Renal cortical epithelial cell (primary cell): ENCODE measurements around the gene NECAB3. TPM values are rescaled to one million over a fixed set of nuclear protein-coding genes. Genes with fewer than 3 reads are reported as not detected.

Experiments
- DNase-seq: peaks from one replicate; pipeline ENCODE4 v3.0.0-alpha.2; 2011; ENCODE audit warnings: low read depth
- total RNA-seq: library from RNA; depleted of rRNA; stranded (reverse); fragments of >200 nt; gene quantifications from 2 replicates; pipeline ENCODE4 v1.2.3, GENCODE V29; 2014

NECAB3 gene
- total RNA-seq, 1 donor from 2014 or later, result 29.8 TPM

GRCh38 chr20:33697129-33697528 is 22.9 kb upstream of the NECAB3 start:
- no peak for DNase-seq

GRCh38 chr20:33696448-33696847 is 22.2 kb upstream of the NECAB3 start:
- no peak for DNase-seq

GRCh38 chr20:33694639-33695012 is 20.4 kb upstream of the NECAB3 start:
- no peak for DNase-seq

- DNase-seq, result no peak
Observed at GRCh38 chr20:33693741-33694638, 19.8 kb upstream of the NECAB3 start.

GRCh38 chr20:33693289-33693688 is 19.1 kb upstream of the NECAB3 start:
- DNase-seq, result no peak

GRCh38 chr20:33689973-33690372 is 15.7 kb upstream of the NECAB3 start:
- peak; percentile 7 for DNase-seq

- DNase-seq, result no peak
Observed at GRCh38 chr20:33689493-33689892, 15.3 kb upstream of the NECAB3 start.

- DNase-seq, result no peak
Observed at GRCh38 chr20:33688938-33689424, 14.8 kb upstream of the NECAB3 start.

- no peak for DNase-seq
Observed at GRCh38 chr20:33687993-33688937, 14.0 kb upstream of the NECAB3 start.

GRCh38 chr20:33687370-33687915 is 13.2 kb upstream of the NECAB3 start:
- no peak for DNase-seq

GRCh38 chr20:33686984-33687366 is 12.7 kb upstream of the NECAB3 start:
- no peak for DNase-seq

- DNase-seq, result peak; percentile 58
Observed at GRCh38 chr20:33686100-33686983, 12.1 kb upstream of the NECAB3 start, which contains the start of gene E2F1. TSS of gene E2F1 (minus strand) at chr20:33686385. CDS start at chr20:33686264, 121 bp downstream.

GRCh38 chr20:33685328-33686099 is 11.3 kb upstream of the NECAB3 start:
- no peak for DNase-seq

- DNase-seq, result no peak
Observed at GRCh38 chr20:33684533-33685327, 10.5 kb upstream of the NECAB3 start.

- no peak for DNase-seq
Observed at GRCh38 chr20:33681728-33682353, 7.6 kb upstream of the NECAB3 start.

- DNase-seq, result no peak
Observed at GRCh38 chr20:33681288-33681687, 7.1 kb upstream of the NECAB3 start.

GRCh38 chr20:33680686-33681085 is 6.5 kb upstream of the NECAB3 start:
- no peak for DNase-seq

- no peak for DNase-seq
Observed at GRCh38 chr20:33679758-33680485, 5.7 kb upstream of the NECAB3 start.
